OCI-LY1 (cell line): ENCODE measurements around the gene AMOTL1.

Source experiments
- H2AFZ ChIP-seq: fragments of 200-600 bp; sonication (generic), shearing (Covaris generic); 2 replicates; pipeline ENCODE4 v1.6.0; 2014; ENCODE audit warnings: antibody characterized with exemption, mild to moderate bottlenecking, low read length
- H3F3A ChIP-seq: fragments of 200-600 bp; sonication (generic), shearing (Covaris generic); 2 replicates; pipeline ENCODE4 v1.6.0; 2014; ENCODE audit warnings: mild to moderate bottlenecking, antibody characterized with exemption, low read length, moderate library complexity; ENCODE audit not compliant: insufficient read depth
- H3K27ac ChIP-seq: fragments of 200-600 bp; sonication (generic); 2 replicates; pipeline ENCODE4 v1.5.1; 2014; ENCODE audit warnings: low read length, mixed run types, mild to moderate bottlenecking, low read depth; ENCODE audit not compliant: poor library complexity, severe bottlenecking
- H3K27me3 ChIP-seq: fragments of 200-600 bp; sonication (generic); 2 replicates; pipeline ENCODE4 v1.6.0; 2014; ENCODE audit warnings: antibody characterized with exemption, mild to moderate bottlenecking, low read length, moderate library complexity; ENCODE audit not compliant: insufficient read depth
- H3K36me3 ChIP-seq: fragments of 200-600 bp; sonication (generic); 2 replicates; pipeline ENCODE4 v1.6.1; 2014; ENCODE audit warnings: mild to moderate bottlenecking, antibody characterized with exemption, low read length, moderate library complexity, mixed read lengths; ENCODE audit not compliant: insufficient read depth
- H3K4me1 ChIP-seq: fragments of 200-600 bp; sonication (generic); 2 replicates; pipeline ENCODE4 v1.5.1; 2014; ENCODE audit warnings: mild to moderate bottlenecking, low read length, moderate library complexity; ENCODE audit not compliant: insufficient read depth, severe bottlenecking
- H3K4me2 ChIP-seq: fragments of 200-600 bp; sonication (generic), shearing (Covaris generic); 2 replicates; pipeline ENCODE4 v1.6.1; 2014; ENCODE audit warnings: low read length
- H3K4me3 ChIP-seq: fragments of 200-600 bp; sonication (generic); 2 replicates; pipeline ENCODE4 v1.5.1; 2014; ENCODE audit warnings: low read length, low read depth, mild to moderate bottlenecking, mixed read lengths; ENCODE audit not compliant: poor library complexity, severe bottlenecking
- H3K79me2 ChIP-seq: fragments of 200-600 bp; shearing (Covaris generic); 2 replicates; pipeline ENCODE4 v1.6.1; 2016; ENCODE audit warnings: mixed run types, low read length, mixed read lengths; ENCODE audit not compliant: insufficient read depth
- H3K9ac ChIP-seq: fragments of 200-600 bp; sonication (generic), shearing (Covaris generic); 2 replicates; pipeline ENCODE4 v1.6.1; 2014; ENCODE audit warnings: mild to moderate bottlenecking, low read length, mixed read lengths
- H3K9me2 ChIP-seq: fragments of 200-600 bp; sonication (generic), shearing (Covaris generic); 2 replicates; pipeline ENCODE4 v1.6.1; 2014; ENCODE audit warnings: low read depth, mild to moderate bottlenecking, low read length, mixed read lengths
- H3K9me3 ChIP-seq: fragments of 200-600 bp; shearing (Covaris generic); 2 replicates; pipeline ENCODE4 v1.6.1; 2014; ENCODE audit warnings: low read length, mixed read lengths
- H4K20me1 ChIP-seq: fragments of 200-600 bp; sonication (generic), shearing (Covaris generic); 2 replicates; pipeline ENCODE4 v1.6.0; 2016; ENCODE audit warnings: mild to moderate bottlenecking, low read length; ENCODE audit not compliant: insufficient read depth
- EZH2 ChIP-seq: fragments of 200-600 bp; sonication (generic), shearing (Covaris generic); IDR thresholded peaks from 2 replicates; pipeline ENCODE4 v1.8.0; 2017; ENCODE audit warnings: borderline replicate concordance, mixed run types, mild to moderate bottlenecking, antibody characterized with exemption, low read length, moderate library complexity, mixed read lengths
- TF ChIP-seq, protein P1 (sequence below): fragments of 200-600 bp; sonication (generic), shearing (Covaris generic); IDR thresholded peaks from 2 replicates; pipeline ENCODE4 v1.5.1; 2017; ENCODE audit warnings: mild to moderate bottlenecking, antibody characterized with exemption, low read length, moderate library complexity, mixed read lengths

The AMOTL1 gene

DNA sequence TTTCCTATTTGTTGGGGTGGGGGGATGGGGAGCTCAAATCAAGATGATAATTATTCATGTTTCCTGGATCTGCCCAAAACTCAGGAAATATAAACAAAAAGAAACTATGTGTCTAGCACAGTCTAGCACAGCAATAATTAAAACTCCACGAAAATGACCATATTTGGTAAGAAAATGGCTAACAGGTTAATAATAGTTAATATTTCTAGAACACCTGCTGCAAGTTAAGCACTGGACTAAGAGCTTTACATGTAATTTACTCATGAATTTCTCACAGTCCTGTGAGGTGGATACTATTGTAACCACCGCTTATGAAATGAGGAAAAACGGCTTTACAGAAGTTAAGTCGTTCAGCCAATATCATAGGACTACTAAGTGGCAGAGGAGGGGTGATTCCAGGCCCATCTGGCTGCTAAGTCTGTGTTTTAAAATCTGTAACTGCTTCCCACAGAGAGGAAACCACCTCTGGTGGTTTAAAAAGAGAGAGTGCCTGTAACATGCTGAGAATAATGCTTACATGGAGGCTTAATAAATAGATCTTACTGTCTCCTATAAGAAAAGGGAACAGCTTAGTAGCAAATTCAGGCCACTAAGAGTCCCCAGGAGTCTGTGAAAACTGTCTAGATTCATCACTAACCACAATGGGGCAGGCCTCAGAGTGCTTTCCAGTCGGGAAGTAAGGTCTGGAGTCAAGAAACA lies 11.0 kb upstream of the AMOTL1 start:
- Histone ChIP-seq H3K9me3 (no peaks in the 10 kb centered on the region), H3F3A (no peaks in the 10 kb centered on the region), H3K36me3 (no peaks in the 10 kb centered on the region), H3K27me3 (no peaks in the 10 kb centered on the region), H3K9ac (no peak overlapping the region), H2AFZ (no peak overlapping the region), H3K4me2 (no peak overlapping the region), H3K79me2 (no peaks in the 10 kb centered on the region), H3K9me2 (no peaks in the 10 kb centered on the region), H4K20me1 (no peaks in the 10 kb centered on the region), H3K4me1 (no peaks in the 10 kb centered on the region), H3K27ac (no peak overlapping the region), H3K4me3 (no peak overlapping the region)
- TF ChIP-seq, protein P1, sequence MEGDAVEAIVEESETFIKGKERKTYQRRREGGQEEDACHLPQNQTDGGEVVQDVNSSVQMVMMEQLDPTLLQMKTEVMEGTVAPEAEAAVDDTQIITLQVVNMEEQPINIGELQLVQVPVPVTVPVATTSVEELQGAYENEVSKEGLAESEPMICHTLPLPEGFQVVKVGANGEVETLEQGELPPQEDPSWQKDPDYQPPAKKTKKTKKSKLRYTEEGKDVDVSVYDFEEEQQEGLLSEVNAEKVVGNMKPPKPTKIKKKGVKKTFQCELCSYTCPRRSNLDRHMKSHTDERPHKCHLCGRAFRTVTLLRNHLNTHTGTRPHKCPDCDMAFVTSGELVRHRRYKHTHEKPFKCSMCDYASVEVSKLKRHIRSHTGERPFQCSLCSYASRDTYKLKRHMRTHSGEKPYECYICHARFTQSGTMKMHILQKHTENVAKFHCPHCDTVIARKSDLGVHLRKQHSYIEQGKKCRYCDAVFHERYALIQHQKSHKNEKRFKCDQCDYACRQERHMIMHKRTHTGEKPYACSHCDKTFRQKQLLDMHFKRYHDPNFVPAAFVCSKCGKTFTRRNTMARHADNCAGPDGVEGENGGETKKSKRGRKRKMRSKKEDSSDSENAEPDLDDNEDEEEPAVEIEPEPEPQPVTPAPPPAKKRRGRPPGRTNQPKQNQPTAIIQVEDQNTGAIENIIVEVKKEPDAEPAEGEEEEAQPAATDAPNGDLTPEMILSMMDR: no peak
- no peak for TF ChIP-seq EZH2

DNA sequence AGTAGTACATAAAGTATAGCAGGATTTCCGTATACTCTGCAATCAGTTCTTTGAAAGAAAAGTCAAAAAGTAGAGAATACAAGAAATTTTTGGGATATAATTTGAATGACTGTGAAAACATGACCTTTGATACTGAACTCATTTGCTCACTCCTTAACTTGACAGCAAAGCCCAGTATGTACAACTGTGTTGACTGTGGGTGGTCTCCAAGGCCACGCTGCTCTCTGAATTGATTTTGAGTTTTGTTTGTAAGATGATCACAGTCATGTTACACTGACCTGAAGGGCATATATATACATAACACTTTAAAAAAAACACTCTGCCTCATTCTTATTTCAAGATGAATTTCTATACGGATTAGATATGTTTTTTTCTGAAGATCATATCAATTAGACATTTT lies 9.5 kb upstream of the AMOTL1 start:
- Histone ChIP-seq H3K4me1 (no peaks in the 10 kb centered on the region), H3K27me3 (no peaks in the 10 kb centered on the region), H3K4me2 (no peak overlapping the region), H3K9me3 (no peaks in the 10 kb centered on the region), H2AFZ (no peak overlapping the region), H3K79me2 (no peaks in the 10 kb centered on the region), H3K4me3 (no peak overlapping the region), H3F3A (no peaks in the 10 kb centered on the region), H3K36me3 (no peaks in the 10 kb centered on the region), H4K20me1 (no peaks in the 10 kb centered on the region), H3K27ac (no peak overlapping the region), H3K9me2 (no peaks in the 10 kb centered on the region), H3K9ac (no peak overlapping the region)
- TF ChIP-seq EZH2: no peak
- TF ChIP-seq, protein P1: no peak

DNA sequence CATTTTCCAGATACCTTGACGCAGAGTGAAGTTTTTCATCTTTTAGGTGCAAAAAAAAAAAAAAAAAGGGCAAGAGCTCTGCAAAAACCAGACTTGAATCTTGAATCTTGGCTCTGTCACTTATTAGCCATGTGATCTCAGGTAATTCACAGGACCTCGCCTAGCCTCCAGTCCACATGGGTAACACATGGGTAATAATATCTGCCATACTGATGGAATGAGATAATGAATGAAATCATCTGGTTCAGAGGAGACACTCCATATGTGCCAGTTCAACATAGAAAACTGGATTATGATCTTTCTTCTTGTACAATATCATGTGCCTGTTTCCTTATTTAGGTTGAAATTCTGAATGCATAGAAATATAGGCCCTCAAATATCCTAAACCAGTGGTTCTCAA lies 8.6 kb upstream of the AMOTL1 start:
- H3K36me3 ChIP-seq: no peaks in the 10 kb centered on the region
- no peaks in the 10 kb centered on the region for H3K4me1 ChIP-seq
- no peaks in the 10 kb centered on the region for H3K9me2 ChIP-seq
- H3F3A ChIP-seq: no peaks in the 10 kb centered on the region
- H2AFZ ChIP-seq: no peak overlapping the region
- H3K4me3 ChIP-seq: no peak overlapping the region
- H3K9me3 ChIP-seq: no peaks in the 10 kb centered on the region
- H3K4me2 ChIP-seq: no peak overlapping the region
- no peaks in the 10 kb centered on the region for H3K27me3 ChIP-seq
- no peak overlapping the region for H3K27ac ChIP-seq
- H4K20me1 ChIP-seq: no peaks in the 10 kb centered on the region
- no peak overlapping the region for H3K9ac ChIP-seq
- H3K79me2 ChIP-seq: no peaks in the 10 kb centered on the region
- TF ChIP-seq EZH2: no peak
- TF ChIP-seq, protein P1: no peak
